ENCODE measurements around the gene ZFP57. TPM values are rescaled to one million over a fixed set of nuclear protein-coding genes. Genes with fewer than 3 reads are reported as not detected.
A peak's percentile ranks its signal among the peaks of the same experiment; 100 is the strongest.

ZFP57 gene
- total RNA-seq, 1 experiment from 2014 or later, result not detected

DNA sequence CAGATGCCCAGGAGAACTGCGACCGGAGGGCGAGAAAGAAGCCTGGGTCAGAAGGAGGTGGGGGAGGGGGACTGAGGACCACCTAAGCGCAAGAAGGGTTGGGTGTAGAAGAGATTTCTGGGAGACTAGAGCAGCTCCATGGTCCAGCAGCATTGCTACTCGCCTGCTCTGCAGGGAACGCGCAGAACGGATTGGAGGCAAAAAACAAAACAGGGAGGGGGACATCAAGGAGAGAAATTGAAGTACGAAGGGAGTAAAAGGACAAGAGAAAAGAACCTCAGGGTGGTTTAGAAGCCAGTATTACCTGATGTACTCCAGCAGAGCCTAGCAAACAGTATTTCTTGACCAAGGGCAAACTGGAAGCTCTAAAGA is 47.4 kb downstream of the ZFP57 start:
- H3K36me3 ChIP-seq (ENCODE audit: insufficient read depth, low read length, poor library complexity, severe bottlenecking), result no peaks in the 10 kb centered on the region
- intact Hi-C loops (cut with micrococcal nuclease; ENCODE audit: unreplicated experiment), result no loop called here
- no peaks in the 10 kb centered on the region for H3K9me3 ChIP-seq (ENCODE audit: low read depth, low read length, poor library complexity, severe bottlenecking)
- no peaks in the 10 kb centered on the region for H3K27me3 ChIP-seq (replicated peaks; ENCODE audit: insufficient read depth, low read depth, low read length, poor library complexity)
- peaks cover 33% of the 10 kb centered on the region for H3K4me1 ChIP-seq (ENCODE audit: insufficient read depth, low read length, poor library complexity, severe bottlenecking)
- H3K4me3 ChIP-seq (ENCODE audit: low read depth, low read length, poor library complexity, severe bottlenecking), result peak overlapping the region; percentile 84
- BruUV-seq (replicated peaks), result no TSS peak
- CTCF ChIA-PET, result interaction anchor here (0.6 to 2.0 kb wide), 5 partner anchors 14 to 258 kb away, joined by 3 to 15 read pairs (median 5); no protein-coding TSS in a partner anchor
- POLR2A ChIA-PET (ENCODE audit: low non-redundant PET), result interaction anchor here (0.6 kb wide), 1 partner anchor 688 kb away, joined by 4 read pairs; no protein-coding TSS in a partner anchor
- H3K27ac ChIP-seq (ENCODE audit: low read depth, low read length, poor library complexity, severe bottlenecking), result peak overlapping the region; percentile 77
- TF ChIP-seq CTCF (conservative IDR thresholded peaks at IDR 0.05; ENCODE audit: low read depth, low read length), result no peak
- TF ChIP-seq EZH2 (IDR thresholded peaks at IDR 0.05; ENCODE audit: borderline replicate concordance, low read depth, low read length, poor library complexity, severe bottlenecking), result no peak
- peak; percentile 42 for DNase-seq (ENCODE audit: low spot score)

- BruUV-seq (replicated peaks), result no TSS peak
Measured at GRCh38 chr6:29632789-29633533, 48.0 kb downstream of the ZFP57 start, which contains the start of gene GABBR1. Gene GABBR1 (minus strand): TSS chr6:29633183. CDS start chr6:29632385, 798 bp downstream.

More at GRCh38 chr6:29632789-29633533, 48.0 kb downstream of the ZFP57 start, which contains the start of gene GABBR1:
- Histone ChIP-seq H3K9me3 (ENCODE audit: low read depth, low read length, poor library complexity, severe bottlenecking) (no peaks in the 10 kb centered on the region), H3K4me1 (ENCODE audit: insufficient read depth, low read length, poor library complexity, severe bottlenecking) (peaks cover 33% of the 10 kb centered on the region), H3K27me3 (replicated peaks; ENCODE audit: insufficient read depth, low read depth, low read length, poor library complexity) (no peaks in the 10 kb centered on the region), H3K27ac (ENCODE audit: low read depth, low read length, poor library complexity, severe bottlenecking) (peak within 1 kb of the TSS; percentile 77), H3K36me3 (ENCODE audit: insufficient read depth, low read length, poor library complexity, severe bottlenecking) (no peaks in the 10 kb centered on the region), H3K4me3 (ENCODE audit: low read depth, low read length, poor library complexity, severe bottlenecking) (peak within 1 kb of the TSS; percentile 84)
- CTCF ChIA-PET, result interaction anchor here (0.6 to 2.0 kb wide), 8 partner anchors 15 to 405 kb away, joined by 3 to 15 read pairs (median 5); no protein-coding TSS in a partner anchor
- TF ChIP-seq CTCF (conservative IDR thresholded peaks at IDR 0.05; ENCODE audit: low read depth, low read length), result no peak
- POLR2A ChIA-PET (ENCODE audit: low non-redundant PET), result interaction anchor here (0.6 kb wide), 1 partner anchor 687 kb away, joined by 4 read pairs; no protein-coding TSS in a partner anchor
- intact Hi-C loops (cut with micrococcal nuclease; ENCODE audit: unreplicated experiment), result no loop called here
- peak; percentile 96 for DNase-seq (ENCODE audit: low spot score)

Measured in A673 (cell line).